ENCODE measurements around the gene RCAN3.

DNA sequence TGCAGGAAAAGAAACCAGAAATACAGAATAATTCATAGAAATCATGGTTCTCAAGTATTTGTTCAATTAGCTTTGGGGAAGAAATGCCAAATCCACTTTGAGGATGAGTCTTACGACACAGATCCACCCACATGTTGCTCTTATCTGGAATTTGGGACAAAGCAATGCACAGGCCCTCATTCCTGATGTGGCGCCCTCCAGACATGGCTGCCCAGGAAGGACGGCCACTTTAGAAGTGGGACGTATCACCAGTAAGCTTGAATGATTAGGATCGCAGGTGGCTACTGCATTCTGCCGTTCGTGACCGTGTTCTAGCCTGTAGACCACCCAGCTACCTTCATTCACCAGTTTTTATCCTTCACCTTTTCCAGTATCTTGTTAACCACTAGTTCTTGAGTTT lies 33.1 kb downstream of the RCAN3 start:
- TF ChIP-seq, protein P1, sequence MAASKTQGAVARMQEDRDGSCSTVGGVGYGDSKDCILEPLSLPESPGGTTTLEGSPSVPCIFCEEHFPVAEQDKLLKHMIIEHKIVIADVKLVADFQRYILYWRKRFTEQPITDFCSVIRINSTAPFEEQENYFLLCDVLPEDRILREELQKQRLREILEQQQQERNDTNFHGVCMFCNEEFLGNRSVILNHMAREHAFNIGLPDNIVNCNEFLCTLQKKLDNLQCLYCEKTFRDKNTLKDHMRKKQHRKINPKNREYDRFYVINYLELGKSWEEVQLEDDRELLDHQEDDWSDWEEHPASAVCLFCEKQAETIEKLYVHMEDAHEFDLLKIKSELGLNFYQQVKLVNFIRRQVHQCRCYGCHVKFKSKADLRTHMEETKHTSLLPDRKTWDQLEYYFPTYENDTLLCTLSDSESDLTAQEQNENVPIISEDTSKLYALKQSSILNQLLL (CRISPR knock-in tag; IDR thresholded peaks at IDR 0.05; ENCODE audit: borderline replicate concordance) = no peak
- TF ChIP-seq ZC3H4 (CRISPR knock-in tag; IDR thresholded peaks at IDR 0.05; ENCODE audit: borderline replicate concordance) (no peak), SMAD3 (CRISPR knock-in tag; conservative IDR thresholded peaks at IDR 0.05) (no peak), HDGF (IDR thresholded peaks at IDR 0.05) (no peak), SAFB (IDR thresholded peaks at IDR 0.05; ENCODE audit: borderline replicate concordance, low read depth, low read length) (no peak), BCL6 (CRISPR knock-in tag; IDR thresholded peaks at IDR 0.05) (no peak), CCNT2 (IDR thresholded peaks at IDR 0.05; ENCODE audit: borderline replicate concordance, extremely low read depth, insufficient read length, low read depth, low read length) (no peak), BRD4 (IDR thresholded peaks at IDR 0.05) (no peak), FOXJ2 (tag; IDR thresholded peaks at IDR 0.05) (no peak)
- TF ChIP-seq, protein P2, sequence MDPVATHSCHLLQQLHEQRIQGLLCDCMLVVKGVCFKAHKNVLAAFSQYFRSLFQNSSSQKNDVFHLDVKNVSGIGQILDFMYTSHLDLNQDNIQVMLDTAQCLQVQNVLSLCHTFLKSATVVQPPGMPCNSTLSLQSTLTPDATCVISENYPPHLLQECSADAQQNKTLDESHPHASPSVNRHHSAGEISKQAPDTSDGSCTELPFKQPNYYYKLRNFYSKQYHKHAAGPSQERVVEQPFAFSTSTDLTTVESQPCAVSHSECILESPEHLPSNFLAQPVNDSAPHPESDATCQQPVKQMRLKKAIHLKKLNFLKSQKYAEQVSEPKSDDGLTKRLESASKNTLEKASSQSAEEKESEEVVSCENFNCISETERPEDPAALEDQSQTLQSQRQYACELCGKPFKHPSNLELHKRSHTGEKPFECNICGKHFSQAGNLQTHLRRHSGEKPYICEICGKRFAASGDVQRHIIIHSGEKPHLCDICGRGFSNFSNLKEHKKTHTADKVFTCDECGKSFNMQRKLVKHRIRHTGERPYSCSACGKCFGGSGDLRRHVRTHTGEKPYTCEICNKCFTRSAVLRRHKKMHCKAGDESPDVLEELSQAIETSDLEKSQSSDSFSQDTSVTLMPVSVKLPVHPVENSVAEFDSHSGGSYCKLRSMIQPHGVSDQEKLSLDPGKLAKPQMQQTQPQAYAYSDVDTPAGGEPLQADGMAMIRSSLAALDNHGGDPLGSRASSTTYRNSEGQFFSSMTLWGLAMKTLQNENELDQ (CRISPR knock-in tag; IDR thresholded peaks at IDR 0.05; ENCODE audit: borderline replicate concordance) = no peak

All from K562 (cell line).